ENCODE results near the gene GALNT12.

GALNT12 gene

GRCh38 chr9:98807070-98807813 is at the start of gene GALNT12:
TSS of gene GALNT12 (plus strand) at chr9:98807670. CDS start at chr9:98807699, 29 bp downstream.
- peak within 1 kb of the TSS; percentile 33 for H3K4me3 ChIP-seq (ENCODE audit: low read depth, low read length)

GRCh38 chr9:98760231-98760630 is 47.2 kb upstream of the GALNT12 start:
- H3K4me3 ChIP-seq (ENCODE audit: low read depth, low read length): no peak overlapping the region

- no peak overlapping the region for H3K4me3 ChIP-seq (ENCODE audit: low read depth, low read length)
Measured at GRCh38 chr9:98763986-98764745, 43.3 kb upstream of the GALNT12 start.

GRCh38 chr9:98765256-98765655 is 42.2 kb upstream of the GALNT12 start:
- no peak overlapping the region for H3K4me3 ChIP-seq (ENCODE audit: low read depth, low read length)

GRCh38 chr9:98766586-98766985 is 40.9 kb upstream of the GALNT12 start:
- no peak overlapping the region for H3K4me3 ChIP-seq (ENCODE audit: low read depth, low read length)

- no peak overlapping the region for H3K4me3 ChIP-seq (ENCODE audit: low read depth, low read length)
Measured at GRCh38 chr9:98767196-98767595, 40.3 kb upstream of the GALNT12 start.

- no peak overlapping the region for H3K4me3 ChIP-seq (ENCODE audit: low read depth, low read length)
Measured at GRCh38 chr9:98767915-98768314, 39.6 kb upstream of the GALNT12 start.

- H3K4me3 ChIP-seq (ENCODE audit: low read depth, low read length): no peak overlapping the region
Measured at GRCh38 chr9:98768344-98768743, 39.1 kb upstream of the GALNT12 start.

- no peak overlapping the region for H3K4me3 ChIP-seq (ENCODE audit: low read depth, low read length)
Measured at GRCh38 chr9:98770717-98771116, 36.8 kb upstream of the GALNT12 start.

GRCh38 chr9:98771209-98771874 is 36.1 kb upstream of the GALNT12 start:
- no peak overlapping the region for H3K4me3 ChIP-seq (ENCODE audit: low read depth, low read length)

- no peak overlapping the region for H3K4me3 ChIP-seq (ENCODE audit: low read depth, low read length)
Measured at GRCh38 chr9:98772364-98773155, 34.9 kb upstream of the GALNT12 start.

GRCh38 chr9:98773721-98774120 is 33.7 kb upstream of the GALNT12 start:
- H3K4me3 ChIP-seq (ENCODE audit: low read depth, low read length): no peak overlapping the region

GRCh38 chr9:98774746-98775145 is 32.7 kb upstream of the GALNT12 start:
- H3K4me3 ChIP-seq (ENCODE audit: low read depth, low read length): no peak overlapping the region

GRCh38 chr9:98775831-98776441 is 31.5 kb upstream of the GALNT12 start:
- H3K4me3 ChIP-seq (ENCODE audit: low read depth, low read length): no peak overlapping the region

GRCh38 chr9:98777618-98778017 is 29.9 kb upstream of the GALNT12 start:
- H3K4me3 ChIP-seq (ENCODE audit: low read depth, low read length): no peak overlapping the region

GRCh38 chr9:98778251-98778650 is 29.2 kb upstream of the GALNT12 start:
- H3K4me3 ChIP-seq (ENCODE audit: low read depth, low read length): no peak overlapping the region

- H3K4me3 ChIP-seq (ENCODE audit: low read depth, low read length): no peak overlapping the region
Measured at GRCh38 chr9:98778711-98779530, 28.5 kb upstream of the GALNT12 start.

GRCh38 chr9:98780059-98780749 is 27.3 kb upstream of the GALNT12 start:
- no peak overlapping the region for H3K4me3 ChIP-seq (ENCODE audit: low read depth, low read length)

Measured in iPS-11a (cell line).